ENCODE results near the gene PLEKHO2.
A peak's percentile ranks its signal among the peaks of the same experiment; 100 is the strongest.

DNA sequence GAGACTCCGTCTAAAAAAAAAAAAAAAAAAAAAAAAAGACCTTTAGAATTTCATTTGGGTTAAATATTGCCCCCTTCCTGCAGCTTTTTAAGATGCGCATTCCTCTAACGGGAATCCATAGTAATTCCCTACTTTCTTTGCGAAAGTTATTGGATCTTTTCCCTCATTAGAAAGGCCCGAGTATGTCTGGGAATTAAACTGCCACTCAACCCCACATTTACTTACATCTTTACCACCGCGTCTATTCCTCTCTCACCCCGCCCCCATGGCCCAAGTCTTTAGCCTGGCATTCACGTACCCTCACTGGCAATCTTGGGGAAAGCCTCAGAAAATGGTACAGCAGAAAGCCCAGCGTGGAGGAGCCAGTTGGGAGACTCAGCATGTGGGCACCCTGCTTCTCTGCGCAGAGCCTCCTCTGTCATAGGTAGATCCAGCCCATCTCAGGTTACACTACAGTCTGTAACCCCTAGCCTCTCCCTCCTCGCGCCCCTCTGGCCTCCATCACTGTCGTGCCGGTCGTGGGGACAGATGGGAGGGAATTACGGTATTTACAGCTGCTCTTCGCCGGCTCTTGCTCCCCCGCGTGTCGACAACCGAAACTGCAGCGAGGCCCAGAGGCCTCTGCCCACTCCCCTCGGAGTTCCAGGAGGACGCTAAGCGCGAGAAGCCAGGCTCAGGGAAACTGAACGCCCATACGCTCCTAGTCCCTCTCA lies 63.6 kb downstream of the PLEKHO2 start:
- TF ChIP-seq GATA2 (CRISPR knock-in tag; IDR thresholded peaks at IDR 0.05) = no peak
- TF ChIP-seq, protein P1, sequence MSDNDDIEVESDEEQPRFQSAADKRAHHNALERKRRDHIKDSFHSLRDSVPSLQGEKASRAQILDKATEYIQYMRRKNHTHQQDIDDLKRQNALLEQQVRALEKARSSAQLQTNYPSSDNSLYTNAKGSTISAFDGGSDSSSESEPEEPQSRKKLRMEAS (IDR thresholded peaks at IDR 0.05; ENCODE audit: low read depth) = no peak
- no peak for TF ChIP-seq NRF1 (IDR thresholded peaks at IDR 0.05; ENCODE audit: low read depth, low read length)
- peak; percentile 16; the same call in 1 of the 2 replicates for TF ChIP-seq RAD21 (IDR thresholded peaks at IDR 0.05; ENCODE audit: low read length)
- no peak for TF ChIP-seq PBX3 (IDR thresholded peaks at IDR 0.05)
- TF ChIP-seq CTCF (IDR thresholded peaks at IDR 0.05) = no peak
- TF ChIP-seq POLR2AphosphoS5 (IDR thresholded peaks at IDR 0.05; ENCODE audit: low read depth, low read length) = no peak
- TF ChIP-seq SIN3A (IDR thresholded peaks at IDR 0.05; ENCODE audit: borderline replicate concordance, low read depth, low read length) = no peak
- TF ChIP-seq TAF1 (IDR thresholded peaks at IDR 0.05; ENCODE audit: borderline replicate concordance, low read depth, low read length) = no peak
- TF ChIP-seq CHD2 (IDR thresholded peaks at IDR 0.05; ENCODE audit: low read length, partially characterized antibody) = no peak
